ENCODE data around the gene STK24. TPM values are rescaled to one million over a fixed set of nuclear protein-coding genes. Genes with fewer than 3 reads are reported as not detected.

The STK24 gene
- total RNA-seq, 2 experiments from 2014 or later: 134 to 148 TPM

DNA sequence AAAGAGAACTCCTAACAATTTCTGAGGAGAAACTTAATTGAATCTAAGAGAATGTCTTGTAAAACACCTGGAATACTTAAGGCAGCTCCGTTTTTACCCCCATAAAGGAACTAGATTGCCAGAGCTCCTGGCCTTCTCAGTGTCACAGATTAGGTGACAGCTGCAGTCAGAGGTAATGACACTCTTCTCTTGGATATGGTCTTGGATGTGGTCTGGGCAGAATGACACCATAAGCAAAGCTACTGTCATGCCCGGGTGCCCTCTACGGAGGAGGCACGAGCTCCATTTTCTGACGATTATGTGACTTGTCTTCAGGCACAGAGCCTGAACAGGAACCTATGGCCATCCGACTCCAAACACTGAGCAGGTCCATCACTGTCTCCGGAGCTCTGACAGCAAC lies 46.7 kb downstream of the STK24 start:
- no peak for DNase-seq
- Mint-ChIP-seq H3K27me3 (no peaks in the 10 kb centered on the region), H3K27ac (no peak overlapping the region), H3K4me1 (peaks cover 84% of the 10 kb centered on the region), H3K9me3 (ENCODE audit: low read depth) (no peaks in the 10 kb centered on the region), H3K4me3 (no peak overlapping the region), H3K36me3 (peaks cover 11% of the 10 kb centered on the region)
- no peak for ATAC-seq
- CTCF ChIA-PET: interaction anchor here (0.9 to 2.0 kb wide), 4 partner anchors 10 to 123 kb away, joined by 3 to 12 read pairs (median 5); no protein-coding TSS in a partner anchor

DNA sequence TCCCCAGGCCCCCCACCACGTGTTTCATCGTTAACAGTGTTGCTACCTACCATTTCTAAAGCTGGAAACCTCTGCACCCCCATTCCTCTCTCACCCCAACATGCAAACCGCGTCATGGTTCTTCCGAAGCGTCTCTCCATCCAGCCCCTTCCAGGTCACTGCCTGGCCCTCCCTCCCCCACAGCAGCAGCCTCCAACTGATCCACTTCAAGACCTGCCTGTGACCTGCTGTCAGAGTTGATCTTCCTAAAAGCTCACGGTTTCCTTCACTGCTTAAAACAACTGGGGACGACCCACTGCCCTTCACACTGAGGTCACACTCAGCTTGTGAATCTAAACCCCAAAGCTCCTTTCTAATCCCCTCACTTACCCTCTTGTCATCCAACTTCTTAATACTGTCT lies 47.7 kb downstream of the STK24 start:
- CTCF ChIA-PET: interaction anchor here (0.9 to 2.0 kb wide), 3 partner anchors 10 to 124 kb away, joined by 3 to 12 read pairs (median 7); no protein-coding TSS in a partner anchor
- no peaks in the 10 kb centered on the region for H3K9me3 Mint-ChIP-seq (ENCODE audit: low read depth)
- peaks cover 6% of the 10 kb centered on the region for H3K36me3 Mint-ChIP-seq
- peaks cover 82% of the 10 kb centered on the region for H3K4me1 Mint-ChIP-seq
- H3K27ac Mint-ChIP-seq: peak overlapping the region; percentile 73
- no peak for ATAC-seq
- peak overlapping the region; percentile 29 for H3K4me3 Mint-ChIP-seq
- no peak for DNase-seq
- H3K27me3 Mint-ChIP-seq: no peaks in the 10 kb centered on the region

DNA sequence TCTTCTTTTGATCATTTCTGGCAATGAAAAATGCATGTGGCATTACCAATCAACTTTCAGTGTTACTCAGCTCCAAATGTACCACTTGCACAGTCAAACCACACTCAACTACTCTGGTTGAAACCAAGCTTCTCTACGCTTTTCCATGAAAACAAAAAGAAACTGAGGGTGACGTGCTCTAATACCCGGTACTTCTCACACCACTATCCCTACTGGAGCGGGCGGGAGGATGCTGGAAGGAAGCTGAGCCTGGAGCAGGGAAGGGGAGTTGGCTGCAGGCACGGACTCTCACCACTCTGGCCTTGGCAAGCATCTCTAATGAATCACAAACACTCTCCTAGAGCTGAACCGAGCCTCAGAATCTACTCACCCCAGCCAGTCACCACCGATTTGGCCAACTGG lies 48.2 kb downstream of the STK24 start:
- peak overlapping the region; percentile 29 for H3K4me3 Mint-ChIP-seq
- peaks cover 5% of the 10 kb centered on the region for H3K36me3 Mint-ChIP-seq
- peak overlapping the region; percentile 73 for H3K27ac Mint-ChIP-seq
- DNase-seq (no peak), ATAC-seq (peak; percentile 70)
- CTCF ChIA-PET: interaction anchor here (0.9 to 2.0 kb wide), 3 partner anchors 9 to 125 kb away, joined by 3 to 12 read pairs (median 7); no protein-coding TSS in a partner anchor
- H3K4me1 Mint-ChIP-seq: peaks cover 82% of the 10 kb centered on the region
- no peaks in the 10 kb centered on the region for H3K27me3 Mint-ChIP-seq
- no peaks in the 10 kb centered on the region for H3K9me3 Mint-ChIP-seq (ENCODE audit: low read depth)

DNA sequence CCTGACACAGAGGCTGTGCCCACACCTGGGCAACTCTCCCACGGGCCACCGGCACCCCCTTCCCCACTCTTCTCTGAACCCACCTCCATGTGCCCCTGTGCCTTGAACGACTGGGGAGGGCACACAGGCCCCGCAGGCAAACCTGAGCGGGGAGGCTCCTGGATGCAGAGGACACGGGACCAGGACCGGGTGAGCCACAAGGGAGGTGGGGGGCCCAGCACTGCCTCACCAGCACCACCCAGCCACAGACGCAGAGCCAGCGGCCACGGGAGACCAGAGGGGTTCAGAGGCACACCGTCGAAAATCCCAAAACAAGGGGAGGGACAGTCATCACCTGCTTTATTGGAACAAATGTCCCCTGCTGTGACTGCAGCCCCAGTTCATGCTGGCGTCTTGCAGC lies 49.4 kb downstream of the STK24 start:
- no peaks in the 10 kb centered on the region for H3K27me3 Mint-ChIP-seq
- H3K4me3 Mint-ChIP-seq: no peak overlapping the region
- no peaks in the 10 kb centered on the region for H3K9me3 Mint-ChIP-seq (ENCODE audit: low read depth)
- H3K4me1 Mint-ChIP-seq: peaks cover 87% of the 10 kb centered on the region
- H3K27ac Mint-ChIP-seq: no peak overlapping the region
- ATAC-seq: no peak
- H3K36me3 Mint-ChIP-seq: peaks cover 4% of the 10 kb centered on the region
- CTCF ChIA-PET: no interaction called here
- DNase-seq: no peak

DNA sequence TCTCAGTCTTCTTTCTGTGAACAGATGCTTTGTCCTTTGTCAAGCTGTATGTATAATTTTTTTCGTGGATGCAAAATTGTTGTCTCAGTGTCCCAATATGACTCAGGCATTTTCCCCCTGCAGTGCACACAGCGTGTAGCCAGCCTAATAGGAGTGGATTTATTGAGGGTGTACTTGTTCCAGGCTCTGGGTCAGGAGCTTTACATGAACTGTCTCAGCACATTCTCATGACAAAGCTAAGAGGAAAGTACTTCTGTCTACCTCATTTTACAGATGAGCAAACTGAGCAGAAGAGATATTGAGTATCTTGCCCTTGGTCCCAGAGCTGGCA lies 50.8 kb downstream of the STK24 start:
- ATAC-seq (no peak), DNase-seq (no peak)
- CTCF ChIA-PET: interaction anchor here (1.3 kb wide), 1 partner anchor 18 kb away, joined by 3 read pairs; no protein-coding TSS in a partner anchor
- no peaks in the 10 kb centered on the region for H3K27me3 Mint-ChIP-seq
- H3K27ac Mint-ChIP-seq: no peak overlapping the region
- peaks cover 4% of the 10 kb centered on the region for H3K36me3 Mint-ChIP-seq
- H3K4me1 Mint-ChIP-seq: peaks cover 85% of the 10 kb centered on the region
- no peak overlapping the region for H3K4me3 Mint-ChIP-seq
- H3K9me3 Mint-ChIP-seq (ENCODE audit: low read depth): no peaks in the 10 kb centered on the region

DNA sequence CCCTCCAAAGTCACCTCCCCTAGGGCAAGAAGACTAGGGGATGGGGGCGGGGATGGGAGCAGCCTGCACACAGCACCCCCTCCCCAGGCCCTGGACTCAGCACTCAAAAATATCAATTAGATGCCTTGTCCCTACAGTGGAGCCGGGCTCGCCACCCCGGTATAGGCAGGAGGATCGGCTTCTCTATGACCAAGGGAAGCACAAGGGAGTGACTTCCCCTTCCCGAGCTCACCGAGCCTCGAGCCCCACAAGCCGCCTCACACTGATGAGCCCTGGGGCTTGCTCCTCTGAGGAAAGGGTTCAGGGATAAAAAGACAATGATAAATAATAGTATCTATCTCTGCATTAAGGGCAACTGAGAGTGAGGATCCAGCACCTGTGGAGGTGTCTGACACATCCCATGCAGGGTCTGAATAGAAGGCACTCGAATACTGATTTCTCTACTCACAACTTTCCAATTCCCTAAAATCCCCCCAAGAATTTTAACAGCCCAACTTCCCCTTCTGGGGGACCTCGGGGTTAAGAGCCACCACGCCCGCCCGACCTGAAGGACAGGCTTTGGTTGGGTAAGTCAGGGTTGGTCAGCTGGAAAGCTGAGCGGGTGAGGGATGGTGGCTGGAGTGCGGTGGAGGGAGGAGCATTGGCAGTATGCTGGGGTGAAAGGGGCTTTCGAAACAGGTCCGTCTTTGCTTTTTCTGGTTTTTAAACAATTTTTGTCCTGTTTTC lies 51.3 kb downstream of the STK24 start:
- H3K4me1 Mint-ChIP-seq: peaks cover 84% of the 10 kb centered on the region
- CTCF ChIA-PET: interaction anchor here (1.3 kb wide), 1 partner anchor 18 kb away, joined by 3 read pairs; no protein-coding TSS in a partner anchor
- H3K27ac Mint-ChIP-seq: no peak overlapping the region
- ATAC-seq (no peak), DNase-seq (no peak)
- peaks cover 4% of the 10 kb centered on the region for H3K36me3 Mint-ChIP-seq
- no peaks in the 10 kb centered on the region for H3K9me3 Mint-ChIP-seq (ENCODE audit: low read depth)
- no peaks in the 10 kb centered on the region for H3K27me3 Mint-ChIP-seq
- no peak overlapping the region for H3K4me3 Mint-ChIP-seq

DNA sequence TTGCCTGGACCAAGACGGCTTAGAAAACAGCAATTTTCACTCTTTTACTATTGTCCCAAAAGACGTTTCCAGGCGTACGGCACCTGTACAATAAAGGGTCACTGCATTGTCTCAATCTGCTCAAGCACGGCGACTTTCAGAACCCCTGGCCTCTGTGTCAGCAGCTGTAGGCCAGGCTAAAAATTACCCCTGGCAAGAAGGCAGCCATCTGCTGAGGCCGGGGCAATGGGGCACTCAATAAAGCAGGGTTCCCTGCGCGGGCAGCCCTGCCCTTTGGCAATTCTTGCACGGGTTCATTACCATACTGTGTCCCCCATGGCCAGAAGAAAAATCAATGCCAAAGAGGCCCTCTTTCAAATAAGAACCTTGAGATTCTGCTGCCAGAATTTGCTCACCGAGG lies 52.1 kb downstream of the STK24 start:
- no peaks in the 10 kb centered on the region for H3K27me3 Mint-ChIP-seq
- ATAC-seq (no peak), DNase-seq (no peak)
- peaks cover 4% of the 10 kb centered on the region for H3K36me3 Mint-ChIP-seq
- peaks cover 82% of the 10 kb centered on the region for H3K4me1 Mint-ChIP-seq
- H3K4me3 Mint-ChIP-seq: no peak overlapping the region
- H3K27ac Mint-ChIP-seq: no peak overlapping the region
- H3K9me3 Mint-ChIP-seq (ENCODE audit: low read depth): no peaks in the 10 kb centered on the region
- CTCF ChIA-PET: no interaction called here

DNA sequence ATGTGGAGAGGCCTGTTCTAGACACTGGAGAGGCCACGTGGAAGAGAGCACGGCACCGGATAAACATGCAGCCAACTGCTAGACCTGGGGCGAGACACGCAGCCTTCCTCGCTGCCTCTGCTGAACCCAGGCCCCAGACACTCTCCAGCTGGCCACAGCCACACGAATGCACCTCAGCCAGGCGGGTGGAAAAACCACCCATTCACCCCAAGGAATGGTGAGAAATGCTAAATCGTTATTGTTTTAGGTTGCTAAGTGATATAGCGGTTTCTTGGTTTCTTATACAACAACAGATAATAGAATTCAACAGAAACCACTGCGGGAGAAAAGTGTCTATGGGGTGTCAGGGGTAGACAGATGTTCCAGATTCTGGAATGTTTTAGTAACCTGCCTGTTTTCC lies 52.5 kb downstream of the STK24 start:
- Mint-ChIP-seq H3K27ac (no peak overlapping the region), H3K4me3 (no peak overlapping the region), H3K4me1 (peaks cover 81% of the 10 kb centered on the region), H3K27me3 (no peaks in the 10 kb centered on the region), H3K9me3 (ENCODE audit: low read depth) (no peaks in the 10 kb centered on the region), H3K36me3 (peaks cover 5% of the 10 kb centered on the region)
- ATAC-seq (no peak), DNase-seq (no peak)
- CTCF ChIA-PET: no interaction called here

DNA sequence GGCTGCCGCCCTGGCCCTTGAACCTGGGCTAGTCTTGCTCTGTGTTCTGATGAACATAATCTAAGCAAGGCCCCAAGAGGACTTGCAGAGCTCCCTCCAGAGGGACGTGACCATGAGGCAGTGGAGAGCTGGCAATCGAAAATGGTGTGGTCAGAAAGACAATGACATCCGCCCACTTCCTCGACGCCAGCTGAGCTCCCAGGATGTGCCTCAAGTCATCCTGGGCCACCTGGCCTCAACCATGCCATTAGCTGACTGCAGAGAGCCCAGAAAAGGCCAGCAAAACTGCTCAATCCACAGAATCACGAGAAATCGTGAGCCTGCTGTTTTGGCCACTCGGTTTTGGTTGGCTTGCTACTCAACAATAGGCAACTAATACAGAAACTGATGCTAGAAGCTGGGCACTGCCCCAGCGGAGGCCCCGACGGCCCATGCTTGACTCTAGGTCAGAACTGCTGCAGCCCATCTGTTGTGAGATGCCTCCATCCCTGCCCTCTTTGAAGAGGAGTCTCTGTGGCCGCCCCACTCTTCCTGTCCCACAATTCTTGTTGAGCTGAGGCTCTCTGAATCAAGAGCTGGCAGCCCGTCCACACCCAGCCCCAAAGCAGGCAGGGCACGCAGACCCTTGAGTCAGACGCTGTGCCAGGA lies 53.3 kb downstream of the STK24 start:
- Mint-ChIP-seq H3K27ac (no peak overlapping the region), H3K4me3 (no peak overlapping the region), H3K9me3 (ENCODE audit: low read depth) (no peaks in the 10 kb centered on the region), H3K4me1 (peaks cover 78% of the 10 kb centered on the region), H3K27me3 (no peaks in the 10 kb centered on the region), H3K36me3 (peaks cover 10% of the 10 kb centered on the region)
- DNase-seq (no peak), ATAC-seq (peak; percentile 34)
- CTCF ChIA-PET: no interaction called here

DNA sequence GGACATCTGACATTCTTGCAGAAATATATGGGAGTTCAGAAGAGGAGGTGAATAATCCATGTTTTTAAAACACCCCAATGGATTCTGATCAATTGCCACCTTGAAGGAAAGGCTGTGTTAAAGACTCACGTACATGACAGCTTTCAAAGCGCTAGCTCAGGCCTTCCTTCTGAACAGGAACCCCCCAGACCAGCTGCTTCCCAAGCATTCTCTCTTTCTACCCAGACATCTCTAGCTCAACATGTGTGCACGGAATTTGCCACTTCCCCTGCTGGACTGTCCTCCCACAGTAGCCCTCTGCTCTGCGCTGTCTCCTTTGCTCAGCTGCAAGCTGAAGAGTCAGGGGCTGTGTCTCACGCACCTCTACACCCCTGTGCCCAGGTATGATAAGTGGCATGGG lies 54.5 kb downstream of the STK24 start:
- ATAC-seq (no peak), DNase-seq (no peak)
- Mint-ChIP-seq H3K36me3 (peaks cover 15% of the 10 kb centered on the region), H3K4me3 (no peak overlapping the region), H3K4me1 (peaks cover 80% of the 10 kb centered on the region), H3K9me3 (ENCODE audit: low read depth) (no peaks in the 10 kb centered on the region), H3K27me3 (no peaks in the 10 kb centered on the region), H3K27ac (no peak overlapping the region)
- CTCF ChIA-PET: no interaction called here

DNA sequence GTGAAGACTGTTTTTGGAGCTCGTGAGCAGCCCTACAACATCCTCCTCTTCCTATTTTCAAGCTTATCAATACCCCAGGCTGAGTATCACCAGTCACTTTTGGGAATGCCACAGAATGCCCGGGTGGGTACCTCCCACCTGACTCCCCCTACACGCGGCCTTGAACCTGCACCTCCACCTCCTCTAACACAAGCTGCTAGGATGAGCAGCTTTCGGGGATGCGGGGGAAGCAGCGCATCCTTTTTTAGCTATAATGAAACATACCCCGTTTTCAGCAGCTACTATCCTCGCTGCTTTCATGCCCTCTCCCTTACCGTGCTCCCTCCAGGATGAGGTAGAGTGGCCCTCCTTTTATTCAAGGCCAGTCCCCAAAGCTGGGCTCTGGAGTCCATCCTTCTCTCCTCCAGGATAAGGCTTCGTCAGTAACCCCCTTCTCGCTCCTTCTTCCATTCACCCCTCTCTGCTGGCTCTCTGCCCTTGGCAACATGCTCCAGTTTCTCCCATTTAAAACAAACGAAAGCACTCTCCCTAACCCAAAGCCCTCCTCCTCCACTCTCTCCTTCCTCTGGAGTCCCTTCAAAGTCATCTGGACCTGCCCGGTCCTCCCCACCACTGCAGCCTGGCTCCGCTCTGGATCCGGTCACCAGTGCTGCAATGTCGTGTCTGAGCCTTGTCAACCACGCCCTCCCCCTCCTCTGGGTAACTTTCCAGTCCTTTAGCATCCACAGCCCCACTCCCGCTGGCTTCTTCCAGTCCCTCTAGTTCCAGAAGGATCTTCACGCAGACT lies 55.3 kb downstream of the STK24 start:
- Mint-ChIP-seq H3K36me3 (peaks cover 16% of the 10 kb centered on the region), H3K27me3 (no peaks in the 10 kb centered on the region), H3K9me3 (ENCODE audit: low read depth) (no peaks in the 10 kb centered on the region), H3K4me1 (peaks cover 78% of the 10 kb centered on the region), H3K4me3 (no peak overlapping the region), H3K27ac (no peak overlapping the region)
- DNase-seq (no peak), ATAC-seq (no peak)
- CTCF ChIA-PET: no interaction called here

DNA sequence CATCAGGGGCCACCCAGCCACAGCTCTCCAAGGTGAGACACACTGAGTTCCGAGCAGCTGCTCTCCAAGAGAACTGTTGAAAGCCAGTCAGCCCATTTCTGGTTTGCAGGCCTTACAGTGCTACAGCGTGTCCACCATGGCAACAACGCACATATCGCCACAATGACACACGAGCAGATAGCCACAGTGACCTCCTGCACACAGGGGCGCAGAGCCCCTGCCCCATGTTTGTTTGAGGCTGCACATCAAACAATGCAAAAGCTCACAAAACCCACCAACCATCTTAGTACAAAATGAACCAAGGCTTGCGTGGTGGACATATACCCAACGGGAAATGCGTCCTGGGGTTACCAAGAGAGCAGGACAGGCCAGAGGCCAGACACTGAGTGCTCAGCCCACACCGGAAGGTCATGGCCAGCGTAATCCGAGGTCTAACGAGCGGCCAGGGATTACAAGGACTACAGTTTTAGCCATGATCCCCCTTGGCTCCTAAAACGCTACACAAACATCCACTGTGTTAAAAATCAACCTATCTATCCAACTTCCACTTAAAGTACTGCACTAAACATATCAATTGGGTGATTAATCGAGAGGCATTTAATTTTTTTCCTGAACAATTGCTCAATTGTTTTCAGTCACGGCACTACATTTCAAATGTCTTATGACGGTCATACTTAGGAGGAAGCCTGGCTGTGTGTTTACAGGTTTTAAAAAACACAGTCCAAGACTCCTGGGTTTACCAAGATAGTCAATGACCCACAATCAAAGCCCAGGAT lies 56.0 kb downstream of the STK24 start:
- Mint-ChIP-seq H3K27ac (no peak overlapping the region), H3K4me3 (no peak overlapping the region), H3K27me3 (no peaks in the 10 kb centered on the region), H3K36me3 (peaks cover 20% of the 10 kb centered on the region), H3K9me3 (ENCODE audit: low read depth) (no peaks in the 10 kb centered on the region), H3K4me1 (peaks cover 80% of the 10 kb centered on the region)
- CTCF ChIA-PET: no interaction called here
- ATAC-seq: no peak
- DNase-seq: no peak

DNA sequence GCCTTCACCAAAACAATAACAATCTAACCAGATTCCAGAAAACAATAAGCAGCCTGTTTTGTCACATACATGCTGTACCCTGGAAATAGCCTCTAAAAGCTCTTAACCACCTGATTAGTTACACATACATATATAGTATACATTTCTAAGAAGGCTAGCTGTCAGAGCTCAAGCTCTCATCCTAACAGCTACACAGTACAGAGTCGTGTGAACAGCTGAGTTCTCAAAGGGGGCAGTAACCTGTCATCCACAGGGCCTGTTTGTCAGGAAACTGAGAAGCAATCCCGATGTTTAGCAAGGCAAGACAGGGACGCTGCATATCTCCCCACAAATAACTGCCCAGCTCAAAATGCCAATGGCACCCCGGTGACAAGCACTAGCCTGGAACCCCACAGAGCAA lies 56.9 kb downstream of the STK24 start:
- H3K4me1 Mint-ChIP-seq: peaks cover 83% of the 10 kb centered on the region
- H3K27ac Mint-ChIP-seq: no peak overlapping the region
- no peak overlapping the region for H3K4me3 Mint-ChIP-seq
- CTCF ChIA-PET: interaction anchor here (1.0 to 1.2 kb wide), 2 partner anchors 9 to 74 kb away, joined by 3 read pairs; no protein-coding TSS in a partner anchor
- no peaks in the 10 kb centered on the region for H3K9me3 Mint-ChIP-seq (ENCODE audit: low read depth)
- peaks cover 20% of the 10 kb centered on the region for H3K36me3 Mint-ChIP-seq
- no peaks in the 10 kb centered on the region for H3K27me3 Mint-ChIP-seq
- DNase-seq (no peak), ATAC-seq (no peak)

Measured in activated CD8-positive, alpha-beta memory T cell treated with anti-CD3 and anti-CD28 coated beads, Interleukin-2, amount 10 ng/mL, durations not matched to agents 7 days and 5 days (primary cell).